ENCODE data around the gene CCDC68.
"Not testable (repeated sequence)": the region's sequence is repeated elsewhere in the genome, so short reads cannot be mapped to it uniquely, and the experiment has no call there.

Gene CCDC68

GRCh38 chr18:54958704-54959625 lies at the start of gene CCDC68:
TSS of gene CCDC68 (minus strand) at chr18:54959461. CDS start at chr18:54942791, 16,670 bp downstream.
- no peak for DNase-seq

- no peak for DNase-seq
Measured at GRCh38 chr18:55007602-55008001, 48.3 kb upstream of the CCDC68 start.

- DNase-seq: no peak
Measured at GRCh38 chr18:55003695-55004094, 44.4 kb upstream of the CCDC68 start.

- DNase-seq: no peak
Measured at GRCh38 chr18:55002261-55002660, 43.0 kb upstream of the CCDC68 start.

- DNase-seq: no peak
Measured at GRCh38 chr18:55001394-55002024, 42.2 kb upstream of the CCDC68 start.

- no peak for DNase-seq
Measured at GRCh38 chr18:55000529-55000928, 41.3 kb upstream of the CCDC68 start.

- DNase-seq: no peak
Measured at GRCh38 chr18:54999016-54999415, 39.8 kb upstream of the CCDC68 start.

- DNase-seq: no peak
Measured at GRCh38 chr18:54995421-54996143, 36.3 kb upstream of the CCDC68 start.

- no peak for DNase-seq
Measured at GRCh38 chr18:54991981-54992380, 32.7 kb upstream of the CCDC68 start.

- DNase-seq: no peak
Measured at GRCh38 chr18:54984908-54985307, 25.6 kb upstream of the CCDC68 start.

GRCh38 chr18:54983791-54984190 lies 24.5 kb upstream of the CCDC68 start:
- DNase-seq: no peak

- DNase-seq: peak; percentile 52
Measured at GRCh38 chr18:54983041-54983686, 23.9 kb upstream of the CCDC68 start.

- no peak for DNase-seq
Measured at GRCh38 chr18:54981076-54981475, 21.8 kb upstream of the CCDC68 start.

- DNase-seq: no peak
Measured at GRCh38 chr18:54975598-54975997, 16.3 kb upstream of the CCDC68 start.

GRCh38 chr18:54973046-54973445 lies 13.8 kb upstream of the CCDC68 start:
- no peak for DNase-seq

GRCh38 chr18:54968807-54969206 lies 9.5 kb upstream of the CCDC68 start:
- no peak for DNase-seq

- DNase-seq: not testable (repeated sequence)
Measured at GRCh38 chr18:54968237-54968636, 9.0 kb upstream of the CCDC68 start.

- no peak for DNase-seq
Measured at GRCh38 chr18:54967786-54968185, 8.5 kb upstream of the CCDC68 start.

- no peak for DNase-seq
Measured at GRCh38 chr18:54964741-54965140, 5.5 kb upstream of the CCDC68 start.

GRCh38 chr18:54962919-54963645 lies 3.8 kb upstream of the CCDC68 start:
- DNase-seq: no peak

GRCh38 chr18:54961868-54962267 lies 2.6 kb upstream of the CCDC68 start:
- no peak for DNase-seq

- no peak for DNase-seq
Measured at GRCh38 chr18:54961016-54961423, 1.8 kb upstream of the CCDC68 start.

Measured in NCI-H1694 treated with DMSO at 0.1 percent for 48 hours (cell line).